C4-2B (cell line): Measurements from ENCODE around the gene DYDC2.

Source experiments
- ZFX ChIP-seq: fragments of 450-650 bp; IDR thresholded peaks from 2 replicates; pipeline ENCODE4 v1.6.1; 2017
- TF ChIP-seq, protein P1 (sequence below): fragments of 450-650 bp; conservative IDR thresholded peaks from 2 replicates; pipeline ENCODE4 v1.5.1; 2017; ENCODE audit warnings: mild to moderate bottlenecking

DNA sequence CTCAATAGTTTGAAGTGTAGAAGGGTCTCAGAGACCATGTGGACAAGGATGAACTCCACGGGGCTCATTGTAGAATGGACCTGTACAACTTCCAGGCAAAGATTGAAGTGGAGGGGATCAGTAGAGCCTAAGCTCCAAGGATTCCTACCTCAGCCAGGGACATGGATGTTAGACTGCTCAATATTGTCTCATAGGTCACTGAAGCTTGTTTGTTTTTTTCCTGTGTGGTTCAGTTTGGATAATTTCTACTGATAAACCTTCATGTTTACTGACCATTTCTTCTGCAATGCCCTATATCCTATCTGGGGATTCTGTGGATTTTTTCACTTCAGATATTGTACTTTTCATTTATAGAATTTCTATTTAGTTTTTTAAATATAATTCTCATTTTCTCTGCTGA is 8.9 kb downstream of the DYDC2 start:
- TF ChIP-seq, protein P1, sequence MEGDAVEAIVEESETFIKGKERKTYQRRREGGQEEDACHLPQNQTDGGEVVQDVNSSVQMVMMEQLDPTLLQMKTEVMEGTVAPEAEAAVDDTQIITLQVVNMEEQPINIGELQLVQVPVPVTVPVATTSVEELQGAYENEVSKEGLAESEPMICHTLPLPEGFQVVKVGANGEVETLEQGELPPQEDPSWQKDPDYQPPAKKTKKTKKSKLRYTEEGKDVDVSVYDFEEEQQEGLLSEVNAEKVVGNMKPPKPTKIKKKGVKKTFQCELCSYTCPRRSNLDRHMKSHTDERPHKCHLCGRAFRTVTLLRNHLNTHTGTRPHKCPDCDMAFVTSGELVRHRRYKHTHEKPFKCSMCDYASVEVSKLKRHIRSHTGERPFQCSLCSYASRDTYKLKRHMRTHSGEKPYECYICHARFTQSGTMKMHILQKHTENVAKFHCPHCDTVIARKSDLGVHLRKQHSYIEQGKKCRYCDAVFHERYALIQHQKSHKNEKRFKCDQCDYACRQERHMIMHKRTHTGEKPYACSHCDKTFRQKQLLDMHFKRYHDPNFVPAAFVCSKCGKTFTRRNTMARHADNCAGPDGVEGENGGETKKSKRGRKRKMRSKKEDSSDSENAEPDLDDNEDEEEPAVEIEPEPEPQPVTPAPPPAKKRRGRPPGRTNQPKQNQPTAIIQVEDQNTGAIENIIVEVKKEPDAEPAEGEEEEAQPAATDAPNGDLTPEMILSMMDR, result no peak
- no peak for TF ChIP-seq ZFX
